Progenitor cell of endocrine pancreas (in vitro differentiated cells): ENCODE data around the gene ROMO1. TPM values are rescaled to one million over a fixed set of nuclear protein-coding genes. Genes with fewer than 3 reads are reported as not detected.

Experiments used
- DNase-seq: peaks from one replicate; pipeline ENCODE4 v3.0.0; 2021; ENCODE audit warnings: low spot score; ENCODE audit not compliant: unreplicated experiment
- H3K27ac Mint-ChIP-seq: 2 replicates; pipeline ENCODE4 v1.8.0; 2021; ENCODE audit warnings: mild to moderate bottlenecking, moderate library complexity, mixed read lengths
- H3K27me3 Mint-ChIP-seq: 2 replicates; pipeline ENCODE4 v1.8.0; 2021; ENCODE audit warnings: mixed read lengths
- H3K36me3 Mint-ChIP-seq: 2 replicates; pipeline ENCODE4 v1.8.0; 2022; ENCODE audit warnings: mixed read lengths; ENCODE audit not compliant: insufficient read depth
- H3K4me1 Mint-ChIP-seq: 2 replicates; pipeline ENCODE4 v1.8.0; 2021; ENCODE audit warnings: low read depth, mixed read lengths
- H3K4me3 Mint-ChIP-seq: 2 replicates; pipeline ENCODE4 v1.8.0; 2021; ENCODE audit warnings: low read depth, mild to moderate bottlenecking, moderate library complexity, mixed read lengths
- H3K9me3 Mint-ChIP-seq: 2 replicates; pipeline ENCODE4 v1.8.0; 2021; ENCODE audit warnings: low read depth, mixed read lengths
- CTCF ChIP-seq: fragments of 200-600 bp; sonication (generic); IDR thresholded peaks from one replicate; pipeline ENCODE4 v1.5.0; 2021; ENCODE audit warnings: antibody characterized with exemption, mild to moderate bottlenecking; ENCODE audit not compliant: unreplicated experiment
- total RNA-seq: library from RNA; stranded (reverse); gene quantifications from 2 replicates; pipeline ENCODE4 v1.2.1, GENCODE V29; 2021

The ROMO1 gene
- total RNA-seq, 1 donor from 2014 or later: 129 TPM

GRCh38 chr20:35731469-35731788, 32.2 kb downstream of the ROMO1 start:
- H3K9me3 Mint-ChIP-seq: no peaks in the 10 kb centered on the region
- H3K27ac Mint-ChIP-seq: no peak overlapping the region
- H3K4me3 Mint-ChIP-seq: no peak overlapping the region
- peaks cover 36% of the 10 kb centered on the region for H3K36me3 Mint-ChIP-seq
- no peaks in the 10 kb centered on the region for H3K27me3 Mint-ChIP-seq
- no peak for DNase-seq
- peaks cover 20% of the 10 kb centered on the region for H3K4me1 Mint-ChIP-seq
- no peak for TF ChIP-seq CTCF

GRCh38 chr20:35731862-35732643, 32.8 kb downstream of the ROMO1 start:
- H3K27ac Mint-ChIP-seq: peak overlapping the region; percentile 67
- no peaks in the 10 kb centered on the region for H3K27me3 Mint-ChIP-seq
- H3K4me1 Mint-ChIP-seq: peaks cover 20% of the 10 kb centered on the region
- peaks cover 31% of the 10 kb centered on the region for H3K36me3 Mint-ChIP-seq
- DNase-seq: no peak
- TF ChIP-seq CTCF: no peak
- H3K9me3 Mint-ChIP-seq: no peaks in the 10 kb centered on the region
- H3K4me3 Mint-ChIP-seq: no peak overlapping the region

GRCh38 chr20:35732644-35732982, 33.4 kb downstream of the ROMO1 start:
- Mint-ChIP-seq H3K4me1 (peaks cover 20% of the 10 kb centered on the region), H3K4me3 (no peak overlapping the region), H3K9me3 (no peaks in the 10 kb centered on the region), H3K27me3 (no peaks in the 10 kb centered on the region), H3K27ac (peak overlapping the region; percentile 81), H3K36me3 (peaks cover 32% of the 10 kb centered on the region)
- TF ChIP-seq CTCF: no peak
- DNase-seq: no peak

GRCh38 chr20:35734374-35734773, 35.2 kb downstream of the ROMO1 start:
- no peak for DNase-seq
- H3K36me3 Mint-ChIP-seq: peaks cover 44% of the 10 kb centered on the region
- TF ChIP-seq CTCF: no peak
- no peak overlapping the region for H3K4me3 Mint-ChIP-seq
- H3K27ac Mint-ChIP-seq: peak overlapping the region; percentile 8
- H3K9me3 Mint-ChIP-seq: no peaks in the 10 kb centered on the region
- no peaks in the 10 kb centered on the region for H3K27me3 Mint-ChIP-seq
- peaks cover 30% of the 10 kb centered on the region for H3K4me1 Mint-ChIP-seq

- Mint-ChIP-seq H3K4me3 (no peak overlapping the region), H3K27me3 (no peaks in the 10 kb centered on the region), H3K36me3 (peaks cover 47% of the 10 kb centered on the region), H3K27ac (no peak overlapping the region), H3K9me3 (no peaks in the 10 kb centered on the region), H3K4me1 (peaks cover 35% of the 10 kb centered on the region)
- TF ChIP-seq CTCF: no peak
- no peak for DNase-seq
Measured at GRCh38 chr20:35734777-35735649, 35.8 kb downstream of the ROMO1 start.
